Head of caudate nucleus (tissue), 42 donors: ENCODE data around the gene C2CD4D.
"Not testable (repeated sequence)": the region's sequence is repeated elsewhere in the genome, so short reads cannot be mapped to it uniquely, and the experiment has no call there.

Experiments used
- DNase-seq, 42 donors: peaks; one replicate each; pipeline versions ENCODE4 v3.0.0 to v3.0.0-alpha.2; 2020 to 2021; ENCODE audit warnings: mixed read lengths in 7 of 42
- intact Hi-C: fragments of 100-400 bp; cut with DNase I; formaldehyde crosslinking; loops from one replicate; pipeline ENCODE4 v1.15.0; 2022

Gene C2CD4D

GRCh38 chr1:151839457-151840403 is at the start of gene C2CD4D:
Gene C2CD4D, minus strand, starts transcription at chr1:151839820. Its CDS starts 831 bp downstream, at chr1:151838989.
- peak; percentile 72 to 95 (median 86) for DNase-seq
- intact Hi-C loops = loop anchor here (2.0 kb wide), 1 partner anchor 49 kb away; the partner anchor contains the start of gene TDRKH

DNA sequence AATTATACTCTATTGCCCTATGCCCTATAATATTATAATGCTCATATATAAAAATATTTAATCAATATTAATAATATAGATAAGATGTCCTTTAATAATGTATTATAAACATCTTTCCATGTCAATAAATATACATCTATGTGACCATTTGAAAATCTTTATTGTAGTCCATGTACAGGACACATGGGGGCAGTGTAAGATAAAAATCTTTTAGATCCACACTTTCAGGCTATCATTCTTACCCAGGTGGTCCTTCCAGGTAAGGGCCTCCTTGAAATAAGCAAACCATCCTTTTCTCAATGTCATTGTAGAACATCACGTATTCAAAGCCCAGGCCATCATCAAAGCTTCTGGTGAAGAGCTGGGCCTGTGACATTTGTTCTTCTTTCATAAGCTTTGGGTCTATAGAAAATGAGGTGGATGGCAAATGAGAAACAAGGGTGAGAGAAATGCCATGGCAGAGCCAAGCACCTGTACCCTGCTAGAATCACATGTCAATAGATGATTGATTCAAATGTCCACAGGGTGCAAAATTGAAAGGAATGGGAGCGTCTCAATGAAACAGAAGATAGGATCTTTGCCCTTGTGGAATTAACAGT is 49.5 kb upstream of the C2CD4D start:
- intact Hi-C loops = no loop called here

DNA sequence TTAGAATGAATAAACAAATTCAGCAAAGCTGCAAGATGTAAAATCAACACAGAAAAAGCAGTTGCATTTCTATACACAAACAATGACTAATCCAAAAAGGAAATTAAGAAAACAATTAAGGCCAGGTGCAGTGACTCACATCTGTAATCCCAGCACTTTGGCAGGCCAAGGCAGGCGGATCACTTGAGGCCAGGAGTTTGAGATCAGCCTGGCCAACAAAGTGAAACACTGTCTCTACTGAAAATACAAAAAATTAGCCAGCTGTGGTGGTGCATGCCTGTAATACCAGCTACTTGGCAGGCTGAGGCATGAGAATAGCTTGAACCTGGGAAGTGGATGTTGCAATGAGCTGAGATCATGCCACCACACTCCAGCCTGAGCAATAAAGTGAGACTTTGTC is 47.4 kb upstream of the C2CD4D start:
- DNase-seq = no peak
- intact Hi-C loops = no loop called here

More for the DNA sequence above, 49.5 kb upstream of the C2CD4D start:
- DNase-seq = no peak

- intact Hi-C loops = no loop called here
- no peak for DNase-seq
These were observed 45.9 kb upstream of the C2CD4D start for GRCh38 chr1:151885479-151885878.

- not testable (repeated sequence) for DNase-seq
These were observed 45.3 kb upstream of the C2CD4D start for GRCh38 chr1:151884879-151885278.

DNA sequence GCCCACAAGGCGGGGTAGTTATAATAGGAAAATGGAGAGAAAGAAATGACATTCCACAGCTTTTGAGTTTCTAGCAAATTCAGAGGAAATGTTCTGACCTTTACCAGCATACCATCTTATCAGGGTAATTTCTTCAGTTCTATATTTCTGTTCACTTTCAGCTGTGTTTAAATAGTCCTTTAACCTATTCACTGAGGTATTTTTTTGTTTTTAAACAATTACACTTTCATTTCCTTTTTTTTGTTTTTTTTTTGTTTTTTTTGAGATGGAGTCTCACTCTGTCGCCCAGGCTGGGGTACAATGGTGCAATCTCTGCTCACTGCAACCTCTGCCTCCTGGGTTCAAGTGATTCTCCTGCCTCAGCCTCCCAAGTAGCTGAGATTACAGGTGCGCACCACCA is 44.8 kb upstream of the C2CD4D start:
- intact Hi-C loops, DNase-seq: not testable (repeated sequence)

More at GRCh38 chr1:151884879-151885278, 45.3 kb upstream of the C2CD4D start:
- intact Hi-C loops = not testable (repeated sequence)

DNA sequence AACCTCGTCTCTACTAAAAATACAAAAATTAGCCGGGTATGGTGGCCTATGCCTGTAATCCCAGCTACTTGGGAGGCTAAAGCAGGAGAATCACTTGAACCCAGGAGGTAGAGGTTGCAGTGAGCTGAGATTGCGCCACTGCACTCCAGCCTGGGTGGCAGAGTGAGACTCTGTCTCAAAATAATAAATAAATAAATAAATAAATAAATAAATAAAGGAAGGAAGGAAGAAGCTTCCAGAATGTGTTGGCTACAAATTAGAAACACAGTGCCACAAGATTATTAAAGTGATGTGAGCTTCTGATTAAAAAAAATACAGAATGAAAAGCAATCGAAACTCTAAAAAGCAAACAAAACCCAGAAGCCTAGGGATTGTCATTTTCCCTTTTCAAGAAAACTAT is 44.3 kb upstream of the C2CD4D start:
- intact Hi-C loops, DNase-seq: not testable (repeated sequence)

DNA sequence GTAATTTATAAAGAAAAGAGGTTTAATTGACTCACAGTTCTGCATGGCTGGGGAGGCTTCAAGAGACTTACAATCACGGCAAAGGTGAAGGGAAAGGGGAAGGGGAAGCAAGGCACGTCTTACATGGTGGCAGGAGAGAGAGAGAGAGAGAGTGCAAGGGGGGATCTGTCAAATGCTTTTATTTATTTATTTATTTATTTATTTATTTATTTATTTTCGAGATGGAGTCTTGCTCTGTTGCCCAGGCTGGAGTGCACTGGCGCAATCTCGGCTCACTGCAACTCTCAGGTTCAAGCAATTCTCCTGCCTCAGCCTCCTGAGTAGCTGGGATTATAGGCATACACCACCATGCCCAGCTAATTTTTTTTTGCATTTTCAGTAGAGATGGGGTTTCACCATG is 43.3 kb upstream of the C2CD4D start:
- DNase-seq, intact Hi-C loops: not testable (repeated sequence)

GRCh38 chr1:151882466-151882865 is 42.8 kb upstream of the C2CD4D start:
- DNase-seq = no peak
- intact Hi-C loops = no loop called here

DNA sequence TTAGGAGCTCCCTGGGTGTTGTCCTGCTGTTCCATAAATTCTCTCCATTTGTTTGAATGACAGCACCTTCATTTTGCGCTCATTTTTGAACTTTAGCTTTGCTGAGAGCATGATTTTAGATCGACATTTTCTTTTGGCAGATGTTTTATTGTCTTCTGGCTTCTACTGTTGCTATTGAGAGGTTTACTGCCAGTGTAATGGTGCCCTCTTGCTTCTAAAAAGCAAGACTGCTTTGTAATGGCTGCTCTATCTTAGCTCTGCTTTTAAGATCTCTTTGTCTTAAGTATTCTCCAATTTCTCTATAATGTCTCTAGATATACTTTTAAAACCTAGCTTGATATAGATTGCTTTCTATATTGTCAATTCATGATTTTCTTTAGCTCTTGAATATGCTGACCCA is 41.9 kb upstream of the C2CD4D start:
- intact Hi-C loops = no loop called here
- peak in 4 of 42 donors; percentile 10 to 52 (median 14) for DNase-seq

DNA sequence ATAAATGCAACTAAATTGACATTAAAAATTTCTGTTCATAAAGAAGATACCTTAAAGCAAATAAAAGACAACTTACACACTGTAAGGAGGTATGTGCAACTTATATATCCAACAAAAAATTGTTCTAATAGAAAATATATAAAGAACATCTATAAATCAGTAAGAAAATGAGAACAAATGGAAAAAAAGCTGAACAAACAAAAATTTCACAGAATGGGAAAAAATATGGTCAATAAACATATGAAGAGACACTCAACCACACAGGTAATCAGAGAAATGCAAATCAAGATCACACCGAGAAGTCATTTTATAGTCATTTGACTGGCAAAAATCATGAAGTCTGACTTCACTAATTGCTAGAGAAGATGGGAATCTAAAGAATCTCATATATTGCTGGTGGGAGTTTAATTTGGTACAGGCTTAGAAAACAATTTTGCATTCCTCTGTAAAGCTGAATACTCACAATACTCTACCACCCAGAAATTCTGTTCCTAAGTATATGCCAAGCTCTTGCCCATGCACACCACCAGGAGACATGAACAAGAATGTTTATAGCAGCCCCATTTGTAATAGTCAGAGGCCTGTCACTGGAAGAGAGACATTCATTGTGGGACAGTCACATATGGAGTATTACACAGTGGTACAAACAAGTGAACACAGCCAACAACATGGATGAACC is 35.9 kb upstream of the C2CD4D start:
- intact Hi-C loops = no loop called here
- DNase-seq = no peak

- intact Hi-C loops = not testable (repeated sequence)
These were observed 33.2 kb upstream of the C2CD4D start for GRCh38 chr1:151872776-151873175.

GRCh38 chr1:151871284-151872030 is 31.8 kb upstream of the C2CD4D start:
- intact Hi-C loops = no loop called here
- peak in 1 of 42 donors; percentile 19 for DNase-seq

More at GRCh38 chr1:151872776-151873175, 33.2 kb upstream of the C2CD4D start:
- DNase-seq = not testable (repeated sequence)

- intact Hi-C loops = no loop called here
- no peak for DNase-seq
These were observed 28.9 kb upstream of the C2CD4D start for GRCh38 chr1:151868486-151868885.

DNA sequence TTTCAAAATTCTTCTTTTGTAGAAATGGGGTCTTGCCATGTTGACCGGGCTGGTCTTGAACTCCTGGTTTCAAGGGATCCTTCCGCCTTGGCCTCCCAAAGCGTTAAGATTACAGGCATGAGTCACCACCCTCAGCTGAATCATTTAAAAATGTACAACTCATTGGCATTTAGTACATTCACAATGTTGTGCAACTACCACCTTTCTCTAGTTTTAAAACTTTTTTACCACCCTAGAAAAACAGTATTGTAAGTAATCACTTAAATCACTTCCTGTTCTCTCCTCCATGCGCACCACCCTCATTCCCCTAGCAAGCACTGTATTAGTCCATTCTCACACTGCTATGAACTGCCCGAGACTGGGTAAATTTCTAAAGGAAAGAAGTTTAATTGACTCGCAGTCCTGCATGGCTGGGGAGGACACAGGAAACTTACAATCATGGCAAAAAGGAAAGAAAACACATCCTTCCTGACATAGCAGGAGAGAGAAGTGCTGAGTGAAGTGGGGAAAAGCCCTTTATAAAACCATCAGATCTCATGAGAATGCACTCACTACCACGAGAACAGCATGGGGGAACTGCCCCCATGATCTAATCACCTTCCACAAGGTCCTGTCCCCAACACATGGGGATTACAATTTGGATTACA is 28.3 kb upstream of the C2CD4D start:
- peak in 2 of 42 donors; percentile 1 to 9 for DNase-seq
- intact Hi-C loops = no loop called here

GRCh38 chr1:151867321-151867720 is 27.7 kb upstream of the C2CD4D start:
- intact Hi-C loops = no loop called here
- no peak for DNase-seq

- peak in 1 of 42 donors; percentile 12 for DNase-seq
- intact Hi-C loops = no loop called here
These were observed 24.8 kb upstream of the C2CD4D start for GRCh38 chr1:151864411-151864810.

- intact Hi-C loops = no loop called here
- DNase-seq = no peak
These were observed 23.0 kb upstream of the C2CD4D start for GRCh38 chr1:151862604-151863003.
